Omental fat pad (tissue), 4 donors: ENCODE results near the gene TMEM174. TPM values are rescaled to one million over a fixed set of nuclear protein-coding genes. Genes with fewer than 3 reads are reported as not detected.

Source experiments
- ATAC-seq: fragments of 150-250 bp; one replicate; pipeline ENCODE4 v1.9.1; 2016; ENCODE audit warnings: mild to moderate bottlenecking, moderate library complexity; ENCODE audit not compliant: low FRiP score
- DNase-seq: peaks from one replicate; pipeline ENCODE4 v3.0.0-alpha.2; 2019; ENCODE audit warnings: low spot score
- total RNA-seq, 4 donors: library from RNA; depleted of rRNA; stranded (reverse); fragments of >200 nt; gene quantifications; one replicate each; pipeline ENCODE4 v1.1.0, GENCODE V29; 2016
- TF ChIP-seq, protein P1 (sequence below), 3 donors: fragments of 450-650 bp; IDR thresholded peaks; one replicate each; pipeline ENCODE4 v1.5.1; 2016 to 2017; ENCODE audit warnings: antibody characterized with exemption in 3 of 3, mild to moderate bottlenecking in 3 of 3, moderate library complexity in 2 of 3

Gene TMEM174
- total RNA-seq, 4 donors from 2014 or later = not detected

- TF ChIP-seq, protein P1, sequence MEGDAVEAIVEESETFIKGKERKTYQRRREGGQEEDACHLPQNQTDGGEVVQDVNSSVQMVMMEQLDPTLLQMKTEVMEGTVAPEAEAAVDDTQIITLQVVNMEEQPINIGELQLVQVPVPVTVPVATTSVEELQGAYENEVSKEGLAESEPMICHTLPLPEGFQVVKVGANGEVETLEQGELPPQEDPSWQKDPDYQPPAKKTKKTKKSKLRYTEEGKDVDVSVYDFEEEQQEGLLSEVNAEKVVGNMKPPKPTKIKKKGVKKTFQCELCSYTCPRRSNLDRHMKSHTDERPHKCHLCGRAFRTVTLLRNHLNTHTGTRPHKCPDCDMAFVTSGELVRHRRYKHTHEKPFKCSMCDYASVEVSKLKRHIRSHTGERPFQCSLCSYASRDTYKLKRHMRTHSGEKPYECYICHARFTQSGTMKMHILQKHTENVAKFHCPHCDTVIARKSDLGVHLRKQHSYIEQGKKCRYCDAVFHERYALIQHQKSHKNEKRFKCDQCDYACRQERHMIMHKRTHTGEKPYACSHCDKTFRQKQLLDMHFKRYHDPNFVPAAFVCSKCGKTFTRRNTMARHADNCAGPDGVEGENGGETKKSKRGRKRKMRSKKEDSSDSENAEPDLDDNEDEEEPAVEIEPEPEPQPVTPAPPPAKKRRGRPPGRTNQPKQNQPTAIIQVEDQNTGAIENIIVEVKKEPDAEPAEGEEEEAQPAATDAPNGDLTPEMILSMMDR (IDR thresholded peaks at IDR 0.05) = no peak
- DNase-seq = no peak
- ATAC-seq = no peak
Measured at GRCh38 chr5:73179730-73180129, 6.7 kb downstream of the TMEM174 start.

DNA sequence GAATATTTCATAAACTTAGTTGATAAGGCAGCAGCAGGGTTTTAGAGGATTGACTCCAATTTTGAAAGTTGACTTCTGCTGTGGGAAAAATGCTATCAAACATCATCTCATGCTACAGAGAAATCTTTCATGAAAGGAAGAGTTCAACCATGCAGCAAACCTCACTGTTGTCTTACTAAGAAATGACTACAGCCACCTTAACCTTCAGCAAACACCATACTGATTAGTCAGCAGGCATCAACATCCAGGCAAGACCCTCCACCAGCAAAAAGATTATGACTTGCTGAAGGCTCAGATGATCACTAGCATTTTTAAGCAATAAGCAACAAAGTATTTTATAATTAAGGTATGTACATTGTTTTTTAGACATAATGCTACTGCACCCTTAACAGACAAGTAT, 7.6 kb downstream of the TMEM174 start:
- ATAC-seq = no peak
- no peak for DNase-seq
- TF ChIP-seq, protein P1 (IDR thresholded peaks at IDR 0.05) = no peak

DNA sequence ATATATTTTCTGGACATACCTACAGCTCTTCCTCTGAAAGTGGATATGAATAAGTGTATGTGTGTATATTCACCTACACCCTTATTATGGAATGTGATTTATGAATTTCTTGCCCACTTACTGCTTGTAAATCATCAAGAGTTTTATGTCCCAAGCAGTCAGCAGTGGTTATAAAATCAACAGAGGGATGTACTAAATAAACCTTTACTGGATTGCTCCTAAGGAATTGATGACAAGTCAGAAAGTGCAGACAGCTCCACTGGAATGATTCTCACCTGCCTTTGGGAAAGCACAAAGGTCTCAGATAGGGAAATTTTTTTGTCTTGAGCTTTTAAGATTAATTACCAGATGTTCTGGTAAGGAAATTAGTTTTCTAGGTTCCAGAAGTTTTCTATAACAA, 9.3 kb downstream of the TMEM174 start:
- ATAC-seq (no peak), DNase-seq (no peak)
- TF ChIP-seq, protein P1 (IDR thresholded peaks at IDR 0.05) = no peak

DNA sequence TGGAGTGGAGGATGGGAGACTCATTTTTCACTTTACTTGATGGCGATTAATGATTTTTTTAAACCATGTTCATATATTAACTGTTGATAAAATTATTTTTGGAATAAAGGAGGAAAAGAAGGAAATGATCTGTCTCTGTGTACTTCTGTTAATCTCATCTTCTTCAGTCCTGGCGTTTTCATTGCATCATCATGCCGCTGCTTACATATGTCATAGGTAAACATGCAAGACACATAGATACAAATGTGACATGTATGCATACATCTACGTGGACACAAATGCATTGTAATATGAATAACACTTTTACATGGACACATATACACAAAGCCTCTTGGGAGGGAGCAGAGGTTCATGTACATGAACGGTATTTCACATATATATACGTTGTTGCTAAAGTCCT, 10.0 kb downstream of the TMEM174 start:
- no peak for ATAC-seq
- DNase-seq = no peak
- TF ChIP-seq, protein P1 (IDR thresholded peaks at IDR 0.05) = no peak

GRCh38 chr5:73183481-73183891, 10.5 kb downstream of the TMEM174 start:
- ATAC-seq (no peak), DNase-seq (no peak)
- TF ChIP-seq, protein P1 (IDR thresholded peaks at IDR 0.05) = no peak

DNA sequence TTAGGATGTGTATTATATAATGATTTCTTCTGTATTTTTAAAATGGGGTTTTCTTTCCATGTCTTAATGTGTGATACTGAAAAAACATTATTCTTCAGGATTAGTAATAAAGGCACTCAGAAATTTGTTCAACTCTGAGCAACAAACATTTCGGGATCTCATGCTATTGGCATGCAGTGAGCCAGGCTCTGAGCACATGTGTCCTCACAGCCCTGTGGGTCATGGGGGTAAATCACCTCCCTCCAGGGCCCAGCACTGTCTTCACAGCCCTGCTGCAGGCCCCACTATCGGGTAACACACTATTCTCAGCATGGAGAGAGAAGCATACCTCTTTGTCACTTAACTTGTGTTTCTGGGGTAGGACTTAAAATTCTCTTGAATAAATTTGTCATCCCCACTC, 14.0 kb downstream of the TMEM174 start:
- ATAC-seq (no peak), DNase-seq (no peak)
- TF ChIP-seq, protein P1 (IDR thresholded peaks at IDR 0.05) = no peak

DNA sequence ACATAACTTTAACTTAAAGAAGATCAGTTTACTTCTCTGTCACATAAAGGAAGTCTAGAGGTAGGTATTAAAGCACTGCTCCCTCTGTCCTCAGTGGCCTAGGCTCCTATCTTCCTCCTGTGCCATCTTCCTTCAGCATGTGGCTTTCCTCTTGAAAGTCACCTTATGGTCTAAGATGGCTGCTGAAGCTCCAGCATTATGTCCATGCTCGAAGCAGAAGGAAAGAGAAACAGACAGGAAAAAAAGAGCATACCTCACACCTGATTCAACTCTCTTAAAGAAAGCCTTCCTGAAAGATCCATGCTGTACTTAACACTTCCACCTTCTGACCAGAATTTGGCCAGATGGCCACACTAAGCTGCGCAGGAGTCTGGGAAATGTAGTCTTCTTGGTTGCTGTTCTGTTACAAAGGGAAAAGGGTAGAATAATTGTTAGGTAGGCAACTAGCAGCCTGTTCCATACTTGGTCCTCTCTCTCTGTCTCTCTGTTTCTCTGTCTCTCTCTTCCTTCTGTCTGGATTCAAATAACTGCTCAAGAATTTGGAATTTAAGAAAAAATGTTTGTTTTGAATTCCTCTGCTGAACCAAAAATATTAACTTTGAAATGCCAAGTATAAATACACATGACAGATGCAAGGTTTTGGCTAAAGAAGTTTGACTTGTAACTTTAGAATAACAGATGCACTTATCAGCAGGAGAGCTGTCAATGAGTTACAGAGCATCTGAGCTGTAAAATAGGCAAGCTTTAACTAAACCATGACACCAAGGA, 16.0 kb downstream of the TMEM174 start:
- ATAC-seq = no peak

More for the DNA sequence above, 16.0 kb downstream of the TMEM174 start:
- no peak for DNase-seq
- TF ChIP-seq, protein P1 (IDR thresholded peaks at IDR 0.05) = no peak
